NCI-H345 treated with DMSO at 0.1 percent for 48 hours (cell line): ENCODE data around the gene APCDD1L.
"Not testable (repeated sequence)": the region's sequence is repeated elsewhere in the genome, so short reads cannot be mapped to it uniquely, and the experiment has no call there.

Experiments
- DNase-seq: peaks from one replicate; lab custom pipeline; 2025; ENCODE audit not compliant: unreplicated experiment; lab: John Stamatoyannopoulos, UW

APCDD1L gene

GRCh38 chr20:58418949-58419748 lies 96.0 kb downstream of the APCDD1L start:
- DNase-seq = no peak

DNA sequence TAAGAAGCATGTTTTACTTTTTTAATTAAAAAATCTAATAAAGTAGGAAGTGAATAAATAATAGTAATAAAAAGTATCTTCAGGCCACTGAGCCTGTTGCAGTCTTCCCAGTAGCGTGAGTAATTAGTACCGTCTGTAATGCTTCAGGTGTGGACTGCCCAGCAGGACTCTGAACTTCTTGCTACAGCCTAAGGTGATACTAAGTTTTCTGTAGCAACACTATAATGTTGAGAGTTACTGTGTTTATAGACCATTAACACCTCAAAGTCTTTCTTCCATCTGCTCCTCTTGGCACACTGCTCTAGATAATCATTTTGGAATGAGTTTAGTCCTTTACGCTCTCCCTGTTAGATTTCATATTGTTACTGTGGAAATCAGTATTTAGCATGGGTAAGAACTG lies 97.8 kb downstream of the APCDD1L start:
- no peak for DNase-seq

GRCh38 chr20:58416835-58417234 lies 98.4 kb downstream of the APCDD1L start:
- DNase-seq = no peak

DNA sequence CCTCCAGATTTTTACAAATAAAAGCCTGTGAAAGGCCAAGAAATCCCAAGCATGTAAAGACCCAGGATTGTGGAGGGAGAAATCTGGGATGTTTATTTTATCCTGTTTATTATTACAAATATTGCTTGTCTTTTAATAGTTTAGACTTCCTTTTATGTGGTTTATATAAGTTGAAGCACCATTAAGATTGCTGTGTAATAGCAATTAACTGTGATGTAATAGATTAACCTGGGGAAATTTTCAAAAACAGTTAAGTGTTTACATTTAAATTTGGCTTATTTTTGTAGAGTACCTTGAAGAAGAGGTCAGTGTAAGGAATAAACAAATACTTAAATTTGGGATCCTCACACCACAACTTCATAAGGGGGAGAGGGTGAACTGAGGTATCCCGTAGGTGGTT lies 99.1 kb downstream of the APCDD1L start:
- DNase-seq = no peak

DNA sequence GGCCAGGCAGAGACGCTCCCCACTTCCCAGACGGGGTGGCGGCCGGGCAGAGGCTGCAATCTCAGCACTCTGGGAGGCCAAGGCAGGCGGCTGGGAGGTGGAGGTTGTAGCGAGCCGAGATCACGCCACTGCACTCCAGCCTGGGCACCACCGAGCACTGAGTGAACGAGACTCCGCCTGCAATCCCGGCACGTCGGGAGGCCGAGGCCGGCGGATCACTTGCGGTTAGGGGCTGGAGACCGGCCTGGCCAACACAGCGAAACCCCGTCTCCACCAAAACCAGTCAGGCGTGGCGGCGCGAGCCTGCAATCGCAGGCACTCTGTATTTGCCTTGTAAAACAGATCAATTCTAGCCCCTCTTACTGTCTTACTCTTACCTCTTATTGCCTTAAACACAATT lies 100.4 kb downstream of the APCDD1L start:
- not testable (repeated sequence) for DNase-seq

DNA sequence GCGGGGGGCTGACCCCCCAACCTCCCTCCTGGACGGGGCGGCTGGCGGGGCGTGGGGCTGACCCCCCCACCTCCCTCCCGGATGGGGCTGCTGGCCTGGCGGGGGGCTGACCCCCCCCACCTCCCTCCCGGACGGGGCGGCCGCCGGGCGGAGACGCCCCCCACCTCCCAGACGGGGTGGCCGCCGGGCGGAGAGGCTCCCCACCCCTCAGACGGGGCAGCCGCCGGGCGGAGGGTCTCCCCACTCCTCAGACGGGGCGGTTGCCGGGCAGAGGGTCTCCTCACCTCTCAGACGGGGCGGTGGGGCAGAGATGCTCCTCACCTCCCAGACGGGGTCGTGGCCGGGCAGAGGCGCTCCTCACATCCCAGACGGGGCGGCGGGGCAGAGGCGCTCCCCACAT lies 101.0 kb downstream of the APCDD1L start:
- DNase-seq = not testable (repeated sequence)
